ENCODE data around the gene SLC39A12. TPM values are rescaled to one million over a fixed set of nuclear protein-coding genes. Genes with fewer than 3 reads are reported as not detected.

Gene SLC39A12
- total RNA-seq, 1 donor from 2014 or later = 2.2 TPM

GRCh38 chr10:18059826-18060559, 108.3 kb downstream of the SLC39A12 start:
- DNase-seq = no peak

- DNase-seq = no peak
Measured at GRCh38 chr10:18066947-18067346, 115.2 kb downstream of the SLC39A12 start.

- no peak for DNase-seq
Measured at GRCh38 chr10:18068401-18068800, 116.7 kb downstream of the SLC39A12 start.

GRCh38 chr10:18071591-18071990, 119.9 kb downstream of the SLC39A12 start:
- DNase-seq = no peak

GRCh38 chr10:18073314-18073713, 121.6 kb downstream of the SLC39A12 start:
- DNase-seq = no peak

- DNase-seq = no peak
Measured at GRCh38 chr10:18075881-18076280, 124.2 kb downstream of the SLC39A12 start.

GRCh38 chr10:18079665-18080295, 128.1 kb downstream of the SLC39A12 start:
- DNase-seq = no peak

GRCh38 chr10:18082381-18082780, 130.7 kb downstream of the SLC39A12 start:
- DNase-seq = no peak

- DNase-seq = no peak
Measured at GRCh38 chr10:18085855-18086254, 134.1 kb downstream of the SLC39A12 start.

- DNase-seq = no peak
Measured at GRCh38 chr10:18086746-18087145, 135.0 kb downstream of the SLC39A12 start.

GRCh38 chr10:18087355-18087754, 135.6 kb downstream of the SLC39A12 start:
- DNase-seq = no peak

Other genes with a start within 250 kb of the SLC39A12 start
- 0.16 TPM for gene TMEM236, start 199.7 kb upstream of the SLC39A12 start, total RNA-seq
- 4.5 TPM for gene MRC1, start 142.6 kb upstream of the SLC39A12 start, total RNA-seq
- 25.7 TPM for gene CACNB2, start 188.5 kb downstream of the SLC39A12 start, total RNA-seq